ENCODE data around the gene CCL18.

Gene CCL18

GRCh38 chr17:36027761-36028160 is 36.3 kb upstream of the CCL18 start:
- no peak for TF ChIP-seq CTCF (IDR thresholded peaks at IDR 0.05; ENCODE audit: low read depth, low read length)
- H3K4me3 ChIP-seq (ENCODE audit: low read depth, low read length), result no peak overlapping the region

- no peak for TF ChIP-seq CTCF (IDR thresholded peaks at IDR 0.05; ENCODE audit: low read depth, low read length)
These were observed 33.1 kb upstream of the CCL18 start for GRCh38 chr17:36030956-36031355.

GRCh38 chr17:36034127-36034526 is 29.9 kb upstream of the CCL18 start:
- no peak for TF ChIP-seq CTCF (IDR thresholded peaks at IDR 0.05; ENCODE audit: low read depth, low read length)
- H3K4me3 ChIP-seq (ENCODE audit: low read depth, low read length), result no peak overlapping the region

More at GRCh38 chr17:36030956-36031355, 33.1 kb upstream of the CCL18 start:
- H3K4me3 ChIP-seq (ENCODE audit: low read depth, low read length), result no peak overlapping the region

- H3K4me3 ChIP-seq (ENCODE audit: low read depth, low read length), result no peak overlapping the region
- TF ChIP-seq CTCF (IDR thresholded peaks at IDR 0.05; ENCODE audit: low read depth, low read length), result no peak
These were observed 27.8 kb upstream of the CCL18 start for GRCh38 chr17:36036235-36036634.

GRCh38 chr17:36048066-36048465 is 16.0 kb upstream of the CCL18 start:
- no peak for TF ChIP-seq CTCF (IDR thresholded peaks at IDR 0.05; ENCODE audit: low read depth, low read length)
- no peak overlapping the region for H3K4me3 ChIP-seq (ENCODE audit: low read depth, low read length)

GRCh38 chr17:36049643-36050042 is 14.4 kb upstream of the CCL18 start:
- TF ChIP-seq CTCF (IDR thresholded peaks at IDR 0.05; ENCODE audit: low read depth, low read length), result no peak

GRCh38 chr17:36055171-36055570 is 8.9 kb upstream of the CCL18 start:
- TF ChIP-seq CTCF (IDR thresholded peaks at IDR 0.05; ENCODE audit: low read depth, low read length), result no peak

More at GRCh38 chr17:36049643-36050042, 14.4 kb upstream of the CCL18 start:
- no peak overlapping the region for H3K4me3 ChIP-seq (ENCODE audit: low read depth, low read length)

More at GRCh38 chr17:36055171-36055570, 8.9 kb upstream of the CCL18 start:
- no peak overlapping the region for H3K4me3 ChIP-seq (ENCODE audit: low read depth, low read length)
